ENCODE results near the gene XG. TPM values are rescaled to one million over a fixed set of nuclear protein-coding genes. Genes with fewer than 3 reads are reported as not detected.
"Not testable (repeated sequence)": the region's sequence is repeated elsewhere in the genome, so short reads cannot be mapped to it uniquely, and the experiment has no call there.

Gene XG
- total and polyA plus RNA-seq, 9 of the 15 experiments (the other 6 are each of a cell fraction or from before 2014, with no cell fraction given) = 0.03 to 0.12 TPM; not detected in 7

GRCh38 chrX:2761246-2761645, 9.4 kb downstream of the XG start (continued):
- TF ChIP-seq, protein P1, sequence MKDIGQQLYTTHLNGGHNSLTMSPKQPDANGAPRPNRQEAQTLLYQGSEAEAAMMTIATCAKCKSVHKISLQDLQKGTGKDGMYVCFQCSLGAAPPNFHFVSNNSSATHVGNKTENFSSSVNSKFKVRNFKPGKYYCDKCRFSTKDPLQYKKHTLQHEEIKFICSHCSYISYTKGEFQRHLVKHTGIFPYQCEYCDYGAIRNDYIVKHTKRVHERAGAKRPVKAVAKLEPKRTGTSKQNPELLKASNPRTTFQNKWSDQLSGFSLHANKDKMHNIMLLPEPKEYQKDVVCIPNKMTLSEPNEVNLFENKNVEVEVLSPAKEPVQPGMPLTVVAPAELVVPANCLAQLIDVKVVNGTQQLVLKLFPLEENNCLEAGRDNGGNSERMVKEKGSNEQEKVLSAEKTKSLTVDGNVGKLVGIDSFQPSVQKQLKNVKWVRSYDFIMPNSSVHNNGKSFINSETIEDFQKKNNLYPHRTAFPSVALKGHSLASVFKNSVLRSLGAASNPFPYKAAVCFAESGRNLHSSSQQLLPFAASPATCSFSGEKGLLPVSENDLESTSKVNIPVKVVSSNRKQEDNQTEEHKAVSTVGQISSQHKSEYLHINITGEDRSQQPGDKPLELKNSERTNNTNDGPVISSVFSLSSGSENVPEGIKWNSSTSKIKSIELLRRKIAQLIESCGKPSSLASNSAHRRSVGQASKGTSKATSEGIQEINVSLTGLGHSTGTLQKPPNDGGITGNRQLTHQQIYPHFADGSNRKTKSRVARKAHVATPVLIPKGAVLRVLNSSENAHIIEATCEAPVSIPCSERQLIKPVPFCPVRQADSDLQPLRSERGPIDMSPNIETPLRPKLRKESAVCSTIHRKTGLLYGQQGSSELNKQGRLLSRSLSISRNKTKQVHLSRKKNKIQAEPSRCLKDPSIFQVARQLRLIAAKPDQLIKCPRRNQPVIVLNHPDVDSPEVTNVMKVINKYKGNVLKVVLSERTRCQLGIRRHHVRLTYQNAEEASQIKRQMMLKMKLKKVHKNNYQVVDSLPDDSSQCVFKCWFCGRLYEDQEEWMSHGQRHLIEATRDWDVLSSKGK (CRISPR knock-in tag; IDR thresholded peaks at IDR 0.05) = no peak
- no peak for TF ChIP-seq DPF2 (IDR thresholded peaks at IDR 0.05)
- TF ChIP-seq, protein P2, sequence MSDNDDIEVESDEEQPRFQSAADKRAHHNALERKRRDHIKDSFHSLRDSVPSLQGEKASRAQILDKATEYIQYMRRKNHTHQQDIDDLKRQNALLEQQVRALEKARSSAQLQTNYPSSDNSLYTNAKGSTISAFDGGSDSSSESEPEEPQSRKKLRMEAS (CRISPR knock-in tag; IDR thresholded peaks at IDR 0.05) = no peak

DNA sequence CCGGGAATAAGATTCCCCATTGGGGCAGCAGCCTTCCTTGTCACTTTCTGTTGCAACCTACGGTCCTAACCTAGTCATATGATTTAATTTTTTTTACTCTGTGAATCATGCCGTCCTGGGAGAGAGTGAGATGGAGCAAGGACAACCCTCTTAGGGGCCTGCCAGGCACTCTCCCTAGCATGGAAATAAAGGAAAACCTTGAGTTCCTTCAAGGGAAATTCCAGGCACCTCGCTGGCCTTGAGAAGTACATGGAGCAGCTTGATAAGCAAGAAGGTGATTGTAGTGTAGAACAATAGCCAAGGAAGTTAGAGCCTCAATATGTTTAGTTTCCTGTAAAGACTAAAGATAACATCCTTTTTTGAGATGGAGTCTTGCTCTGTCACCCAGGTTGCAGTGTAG, 10.8 kb downstream of the XG start:
- in situ Hi-C loops (cut with MboI); H3K27ac ChIP-seq (ENCODE audit: extremely low read depth, low read depth, low read length); H3K9me1 ChIP-seq (ENCODE audit: control insufficient read depth, insufficient read depth, low read length); intact Hi-C loops (cut with micrococcal nuclease); H2AFZ ChIP-seq (ENCODE audit: low read depth, low read length); H3K9me3 ChIP-seq (replicated peaks; ENCODE audit: control insufficient read depth, insufficient read depth, low read depth, low read length); BruUV-seq (replicated peaks); H3K4me3 ChIP-seq; ATAC-seq; DNase-seq (ENCODE audit: extremely low read depth in 1 of 4, low spot score in 3 of 4); H4K20me1 ChIP-seq (replicated peaks; ENCODE audit: control insufficient read depth, insufficient read depth, low read length); H3K79me2 ChIP-seq (ENCODE audit: control insufficient read depth, insufficient read depth, low read length); H3K4me2 ChIP-seq (ENCODE audit: insufficient read depth, low read length); CTCF ChIA-PET (ENCODE audit: low intra/inter-chr PET ratio); POLR2A ChIA-PET; H3K9ac ChIP-seq (ENCODE audit: insufficient read depth in 1 of 2, low read depth in 2 of 2, low read length in 2 of 2); H3K4me1 ChIP-seq (replicated peaks in 1 of 2; ENCODE audit: control insufficient read depth in 2 of 2, insufficient read depth in 2 of 2, low read length in 2 of 2); H3K36me3 ChIP-seq (ENCODE audit: control insufficient read depth, insufficient read depth, low read length); FAIRE-seq: not testable (repeated sequence)
- peaks cover 0 to 16% of the 10 kb centered on the region in 2 experiments; a peak in 2 of 5 replicates for H3K27me3 ChIP-seq (ENCODE audit: control insufficient read depth in 2 of 2, insufficient read depth in 2 of 2, low read length in 2 of 2)
- 8% methylated on average over 3 of the region's 4 CpGs for WGBS (ENCODE audit: insufficient coverage, low coverage, missing lambda C conversion rate)
